DND-41 (cell line): Measurements from ENCODE around the gene AKR1B1.

Experiments used
- ATAC-seq: fragments of 200-7000 bp; cut with Tn5 transposase; 3 replicates; pipeline ENCODE4 v1.9.1; 2021; ENCODE audit warnings: low read depth; ENCODE audit not compliant: insufficient read depth
- DNase-seq: peaks from one replicate; pipeline ENCODE4 v3.0.0-alpha.2; 2020
- H2AFZ ChIP-seq: 2 replicates; pipeline ENCODE4 v1.6.0; 2012; ENCODE audit warnings: low read depth, low read length
- H3K27ac ChIP-seq: 2 replicates; pipeline ENCODE4 v1.5.1; 2012; ENCODE audit warnings: low read length, inconsistent platforms
- H3K27me3 ChIP-seq: fragments of 200-600 bp; sonication (generic); 2 replicates; pipeline ENCODE4 v1.6.0; 2012; ENCODE audit warnings: low read length, mild to moderate bottlenecking, inconsistent platforms; ENCODE audit not compliant: insufficient read depth, poor library complexity
- H3K36me3 ChIP-seq: 2 replicates; pipeline ENCODE4 v1.5.1; 2012; ENCODE audit warnings: low read length, inconsistent platforms; ENCODE audit not compliant: insufficient read depth
- H3K4me1 ChIP-seq: 2 replicates; pipeline ENCODE4 v1.5.1; 2012; ENCODE audit warnings: mild to moderate bottlenecking, low read length; ENCODE audit not compliant: insufficient read depth
- H3K4me2 ChIP-seq: 2 replicates; pipeline ENCODE4 v1.6.0; 2012; ENCODE audit warnings: mild to moderate bottlenecking, moderate library complexity, low read length, inconsistent platforms; ENCODE audit not compliant: insufficient read depth
- H3K4me3 ChIP-seq, 2 experiments: fragments of 200-600 bp in 1 of 2; shearing (Covaris generic) in 1 of 2; 2 replicates each; pipeline ENCODE4 v1.5.1; 2012 to 2016; ENCODE audit warnings: inconsistent platforms in 2 of 2, low read length in 2 of 2, mild to moderate bottlenecking in 2 of 2, low read depth in 1 of 2, moderate library complexity in 1 of 2
- H3K79me2 ChIP-seq: 2 replicates; pipeline ENCODE4 v1.6.0; 2012; ENCODE audit warnings: low read length, inconsistent platforms; ENCODE audit not compliant: insufficient read depth
- H3K9ac ChIP-seq: 2 replicates; pipeline ENCODE4 v1.6.0; 2012; ENCODE audit warnings: low read depth, mild to moderate bottlenecking, inconsistent platforms, low read length, moderate library complexity
- H3K9me3 ChIP-seq: 2 replicates; pipeline ENCODE4 v1.5.1; 2012; ENCODE audit warnings: low read length, moderate library complexity, mild to moderate bottlenecking, inconsistent platforms; ENCODE audit not compliant: insufficient read depth, severe bottlenecking
- H4K20me1 ChIP-seq: 2 replicates; pipeline ENCODE4 v1.6.0; 2012; ENCODE audit warnings: low read length; ENCODE audit not compliant: insufficient read depth
- EZH2 ChIP-seq: IDR thresholded peaks from 3 replicates; pipeline ENCODE4 v1.6.1; 2012; ENCODE audit warnings: borderline replicate concordance, low read depth, mild to moderate bottlenecking, moderate library complexity, low read length, inconsistent platforms; ENCODE audit not compliant: severe bottlenecking
- TF ChIP-seq, protein P1 (sequence below): IDR thresholded peaks from 2 replicates; pipeline ENCODE4 v1.5.1; 2012; ENCODE audit warnings: borderline replicate concordance, low read length, moderate library complexity, mild to moderate bottlenecking; ENCODE audit not compliant: poor library complexity, severe bottlenecking; ENCODE audit errors: extremely low read depth

AKR1B1 gene

GRCh38 chr7:134406431-134406830, 52.5 kb downstream of the AKR1B1 start:
- Histone ChIP-seq H3K4me2 (no peak overlapping the region), H3K79me2 (no peaks in the 10 kb centered on the region), H3K27me3 (no peaks in the 10 kb centered on the region), H3K9me3 (no peaks in the 10 kb centered on the region), H3K4me1 (no peaks in the 10 kb centered on the region), H3K9ac (no peak overlapping the region), H2AFZ (no peak overlapping the region), H3K4me3 (no peak overlapping the region), H4K20me1 (no peaks in the 10 kb centered on the region), H3K27ac (no peak overlapping the region), H3K36me3 (no peaks in the 10 kb centered on the region)
- TF ChIP-seq, protein P1, sequence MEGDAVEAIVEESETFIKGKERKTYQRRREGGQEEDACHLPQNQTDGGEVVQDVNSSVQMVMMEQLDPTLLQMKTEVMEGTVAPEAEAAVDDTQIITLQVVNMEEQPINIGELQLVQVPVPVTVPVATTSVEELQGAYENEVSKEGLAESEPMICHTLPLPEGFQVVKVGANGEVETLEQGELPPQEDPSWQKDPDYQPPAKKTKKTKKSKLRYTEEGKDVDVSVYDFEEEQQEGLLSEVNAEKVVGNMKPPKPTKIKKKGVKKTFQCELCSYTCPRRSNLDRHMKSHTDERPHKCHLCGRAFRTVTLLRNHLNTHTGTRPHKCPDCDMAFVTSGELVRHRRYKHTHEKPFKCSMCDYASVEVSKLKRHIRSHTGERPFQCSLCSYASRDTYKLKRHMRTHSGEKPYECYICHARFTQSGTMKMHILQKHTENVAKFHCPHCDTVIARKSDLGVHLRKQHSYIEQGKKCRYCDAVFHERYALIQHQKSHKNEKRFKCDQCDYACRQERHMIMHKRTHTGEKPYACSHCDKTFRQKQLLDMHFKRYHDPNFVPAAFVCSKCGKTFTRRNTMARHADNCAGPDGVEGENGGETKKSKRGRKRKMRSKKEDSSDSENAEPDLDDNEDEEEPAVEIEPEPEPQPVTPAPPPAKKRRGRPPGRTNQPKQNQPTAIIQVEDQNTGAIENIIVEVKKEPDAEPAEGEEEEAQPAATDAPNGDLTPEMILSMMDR, result no peak
- TF ChIP-seq EZH2, result no peak
- ATAC-seq (no peak), DNase-seq (no peak)

- H3K36me3 ChIP-seq, result no peaks in the 10 kb centered on the region
- no peaks in the 10 kb centered on the region for H3K9me3 ChIP-seq
- no peak overlapping the region for H3K4me2 ChIP-seq
- H2AFZ ChIP-seq, result no peak overlapping the region
- no peaks in the 10 kb centered on the region for H3K79me2 ChIP-seq
- no peak overlapping the region for H3K4me3 ChIP-seq
- H3K4me1 ChIP-seq, result no peaks in the 10 kb centered on the region
- H3K27me3 ChIP-seq, result no peaks in the 10 kb centered on the region
- no peak for ATAC-seq
- TF ChIP-seq, protein P1, result no peak
- no peak for DNase-seq
- H4K20me1 ChIP-seq, result no peaks in the 10 kb centered on the region
- no peak overlapping the region for H3K9ac ChIP-seq
- H3K27ac ChIP-seq, result no peak overlapping the region
These were observed 53.6 kb downstream of the AKR1B1 start for GRCh38 chr7:134405299-134405698.

GRCh38 chr7:134403062-134403461, 55.8 kb downstream of the AKR1B1 start:
- no peak overlapping the region for H3K4me3 ChIP-seq
- H3K4me1 ChIP-seq, result no peaks in the 10 kb centered on the region
- H3K9me3 ChIP-seq, result no peaks in the 10 kb centered on the region
- no peaks in the 10 kb centered on the region for H3K36me3 ChIP-seq
- TF ChIP-seq, protein P1, result no peak
- no peak for TF ChIP-seq EZH2
- H3K79me2 ChIP-seq, result no peaks in the 10 kb centered on the region
- H4K20me1 ChIP-seq, result no peaks in the 10 kb centered on the region
- no peak overlapping the region for H3K9ac ChIP-seq
- no peak for DNase-seq
- no peak overlapping the region for H3K4me2 ChIP-seq
- no peak for ATAC-seq
- H3K27ac ChIP-seq, result no peak overlapping the region
- no peaks in the 10 kb centered on the region for H3K27me3 ChIP-seq
- H2AFZ ChIP-seq, result no peak overlapping the region

DNA sequence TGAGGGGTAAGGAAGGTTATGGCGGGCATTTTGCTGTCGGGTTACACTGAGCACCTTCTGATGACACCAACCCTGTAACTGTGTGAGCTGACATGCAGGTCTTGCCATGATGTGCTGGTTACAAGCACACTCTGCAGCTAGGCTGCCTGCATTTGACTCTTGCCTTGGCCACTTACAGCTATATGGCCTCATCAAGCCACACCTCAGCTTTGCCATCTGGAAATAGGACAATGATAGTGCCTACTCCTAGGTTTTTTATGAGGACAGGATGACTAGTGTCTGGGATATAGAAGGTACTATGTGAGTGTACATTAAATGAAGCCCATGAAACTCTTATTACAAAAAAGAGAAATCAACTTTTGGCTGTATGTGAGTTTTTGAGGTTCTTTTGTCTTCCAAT, 58.0 kb downstream of the AKR1B1 start:
- Histone ChIP-seq H3K9ac (no peak overlapping the region), H3K4me3 (no peak overlapping the region), H3K27me3 (no peaks in the 10 kb centered on the region), H3K27ac (no peak overlapping the region), H3K36me3 (no peaks in the 10 kb centered on the region), H3K4me1 (no peaks in the 10 kb centered on the region), H3K9me3 (no peaks in the 10 kb centered on the region), H3K79me2 (no peaks in the 10 kb centered on the region), H3K4me2 (no peak overlapping the region), H2AFZ (no peak overlapping the region), H4K20me1 (no peaks in the 10 kb centered on the region)
- DNase-seq, result no peak
- TF ChIP-seq, protein P1, result no peak
- TF ChIP-seq EZH2, result no peak
- no peak for ATAC-seq
